ENCODE results near the gene ATP8A2. TPM values are rescaled to one million over a fixed set of nuclear protein-coding genes. Genes with fewer than 3 reads are reported as not detected.

The ATP8A2 gene
- total RNA-seq, 1 experiment from 2014 or later = 0.26 TPM

DNA sequence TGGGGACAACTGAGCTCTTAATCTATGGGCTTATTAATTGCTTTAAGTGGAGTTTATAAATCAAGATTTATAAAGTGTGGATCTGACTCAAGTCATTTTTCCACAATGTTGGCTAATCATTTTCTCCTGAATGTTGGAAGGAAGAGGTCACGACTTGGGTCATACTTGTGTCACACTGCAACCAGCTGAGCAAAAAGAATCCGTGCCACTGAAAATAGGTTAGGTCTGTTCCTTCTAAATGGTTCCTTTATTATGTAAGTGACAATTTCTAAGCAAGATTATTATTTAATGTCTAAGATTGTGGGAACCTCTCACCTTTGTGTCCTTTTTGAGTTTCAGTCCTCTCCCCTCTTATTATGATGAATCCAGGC lies 501.5 kb downstream of the ATP8A2 start:
- no peak for DNase-seq (ENCODE audit: unreplicated experiment)
- no peaks in the 10 kb centered on the region for H3K9me3 Mint-ChIP-seq (ENCODE audit: unreplicated experiment)
- POLR2A ChIA-PET = no interaction called here
- no peaks in the 10 kb centered on the region for H3K27me3 Mint-ChIP-seq (ENCODE audit: insufficient read depth, unreplicated experiment)
- H3K4me3 Mint-ChIP-seq (ENCODE audit: unreplicated experiment) = no peak overlapping the region
- H3K36me3 Mint-ChIP-seq (ENCODE audit: insufficient read depth, unreplicated experiment) = no peaks in the 10 kb centered on the region
- BruUV-seq (replicated peaks) = no TSS peak
- intact Hi-C loops (cut with micrococcal nuclease) = no loop called here
- CTCF ChIA-PET = no interaction called here
- H3K4me1 Mint-ChIP-seq (ENCODE audit: insufficient read depth, unreplicated experiment) = no peaks in the 10 kb centered on the region
- no peak overlapping the region for H3K27ac Mint-ChIP-seq (ENCODE audit: low read depth, unreplicated experiment)
- no peak for TF ChIP-seq CTCF (IDR thresholded peaks at IDR 0.05; ENCODE audit: unreplicated experiment)

- Mint-ChIP-seq H3K9me3 (ENCODE audit: unreplicated experiment) (no peaks in the 10 kb centered on the region), H3K4me1 (ENCODE audit: insufficient read depth, unreplicated experiment) (no peaks in the 10 kb centered on the region), H3K4me3 (ENCODE audit: unreplicated experiment) (no peak overlapping the region), H3K27ac (ENCODE audit: low read depth, unreplicated experiment) (no peak overlapping the region), H3K27me3 (ENCODE audit: insufficient read depth, unreplicated experiment) (no peaks in the 10 kb centered on the region), H3K36me3 (ENCODE audit: insufficient read depth, unreplicated experiment) (no peaks in the 10 kb centered on the region)
- no TSS peak for BruUV-seq (replicated peaks)
- DNase-seq (ENCODE audit: unreplicated experiment) = no peak
- TF ChIP-seq CTCF (IDR thresholded peaks at IDR 0.05; ENCODE audit: unreplicated experiment) = no peak
- intact Hi-C loops (cut with micrococcal nuclease) = no loop called here
- ChIA-PET POLR2A (no interaction called here), CTCF (no interaction called here)
These were observed 502.4 kb downstream of the ATP8A2 start for GRCh38 chr13:25874064-25874737.

- intact Hi-C loops (cut with micrococcal nuclease) = no loop called here
- Mint-ChIP-seq H3K4me1 (ENCODE audit: insufficient read depth, unreplicated experiment) (no peaks in the 10 kb centered on the region), H3K27ac (ENCODE audit: low read depth, unreplicated experiment) (no peak overlapping the region), H3K27me3 (ENCODE audit: insufficient read depth, unreplicated experiment) (no peaks in the 10 kb centered on the region), H3K36me3 (ENCODE audit: insufficient read depth, unreplicated experiment) (no peaks in the 10 kb centered on the region), H3K4me3 (ENCODE audit: unreplicated experiment) (no peak overlapping the region), H3K9me3 (ENCODE audit: unreplicated experiment) (no peaks in the 10 kb centered on the region)
- DNase-seq (ENCODE audit: unreplicated experiment) = no peak
- no TSS peak for BruUV-seq (replicated peaks)
- TF ChIP-seq CTCF (IDR thresholded peaks at IDR 0.05; ENCODE audit: unreplicated experiment) = no peak
- POLR2A ChIA-PET = no interaction called here
- CTCF ChIA-PET = no interaction called here
These were observed 503.1 kb downstream of the ATP8A2 start for GRCh38 chr13:25874907-25875306.

DNA sequence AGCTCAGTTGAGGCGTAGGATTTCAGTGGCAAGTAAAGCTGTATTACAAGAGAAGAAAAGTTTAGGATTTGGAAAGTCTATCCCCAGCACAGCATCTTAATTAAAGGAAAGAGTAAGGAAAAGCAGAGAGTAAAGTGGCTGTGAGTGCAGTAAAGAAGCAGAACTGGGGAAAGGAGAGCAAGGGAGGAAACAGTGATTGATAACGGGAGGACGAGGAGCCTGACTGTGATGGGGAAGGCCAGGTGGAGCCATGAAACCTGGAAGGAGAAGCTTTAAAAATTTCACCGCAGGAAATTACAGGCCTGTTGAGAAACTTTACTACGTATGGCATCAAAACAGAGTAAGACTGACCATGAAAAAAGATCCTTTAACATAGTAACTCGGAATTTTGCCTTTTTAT lies 504.5 kb downstream of the ATP8A2 start:
- ChIA-PET POLR2A (interaction anchor here (0.6 to 1.4 kb wide), 2 partner anchors 11 to 17 kb away, joined by 3 to 5 read pairs; no protein-coding TSS in a partner anchor), CTCF (no interaction called here)
- Mint-ChIP-seq H3K36me3 (ENCODE audit: insufficient read depth, unreplicated experiment) (no peaks in the 10 kb centered on the region), H3K27ac (ENCODE audit: low read depth, unreplicated experiment) (no peak overlapping the region), H3K9me3 (ENCODE audit: unreplicated experiment) (no peaks in the 10 kb centered on the region), H3K4me3 (ENCODE audit: unreplicated experiment) (no peak overlapping the region), H3K27me3 (ENCODE audit: insufficient read depth, unreplicated experiment) (no peaks in the 10 kb centered on the region), H3K4me1 (ENCODE audit: insufficient read depth, unreplicated experiment) (no peaks in the 10 kb centered on the region)
- no TSS peak for BruUV-seq (replicated peaks)
- intact Hi-C loops (cut with micrococcal nuclease) = no loop called here
- TF ChIP-seq CTCF (IDR thresholded peaks at IDR 0.05; ENCODE audit: unreplicated experiment) = no peak
- no peak for DNase-seq (ENCODE audit: unreplicated experiment)

Data from MCF 10A (cell line).